Left lung (tissue), 10 donors: Measurements from ENCODE around the gene ABI3BP. TPM values are rescaled to one million over a fixed set of nuclear protein-coding genes. Genes with fewer than 3 reads are reported as not detected.
A peak's percentile ranks its signal among the peaks of the same experiment; 100 is the strongest.

Source experiments
- ATAC-seq: fragments of 200-7000 bp; cut with Tn5 transposase; one replicate; pipeline ENCODE4 v1.9.1; 2020; ENCODE audit warnings: moderate library complexity
- DNase-seq, 4 donors: peaks; one replicate each; pipeline ENCODE4 v3.0.0-alpha.2; 2013 to 2020
- H3K27ac ChIP-seq, 2 donors: fragments of 200-600 bp; sonication (generic) in 1 of 2; one replicate each; pipeline versions ENCODE4 v1.5.0 to v1.8.0; 2020 to 2021
- H3K27me3 ChIP-seq, 2 donors: fragments of 200-600 bp; sonication (generic) in 1 of 2; one replicate each; pipeline versions ENCODE4 v1.5.0 to v1.8.0; 2020 to 2021
- H3K36me3 ChIP-seq, 2 donors: fragments of 200-600 bp; sonication (generic) in 1 of 2; one replicate each; pipeline versions ENCODE4 v1.5.0 to v1.8.0; 2020 to 2021
- H3K4me1 ChIP-seq, 2 donors: fragments of 200-600 bp; one replicate each; pipeline ENCODE4 v1.8.0; 2021
- H3K4me3 ChIP-seq, 2 donors: fragments of 200-600 bp; sonication (generic) in 1 of 2; one replicate each; pipeline versions ENCODE4 v1.5.0 to v1.8.0; 2020 to 2021; ENCODE audit warnings: mild to moderate bottlenecking in 1 of 2
- H3K9me3 ChIP-seq, 2 donors: fragments of 200-600 bp; sonication (generic) in 1 of 2; one replicate each; pipeline versions ENCODE4 v1.5.0 to v1.8.0; 2020 to 2021
- CTCF ChIP-seq, 2 donors: fragments of 200-600 bp; sonication (generic) in 1 of 2; IDR thresholded peaks; one replicate each; pipeline versions ENCODE4 v1.5.0 to v1.8.0; 2021; ENCODE audit warnings: antibody characterized with exemption in 2 of 2
- intact Hi-C, 2 donors: fragments of 100-400 bp; cut with DNase I; formaldehyde crosslinking; loops; one replicate each; pipeline versions ENCODE4 v1.11.2 to v1.14.2; 2022
- polyA plus RNA-seq, 6 donors: library from polyadenylated mRNA; unstranded; fragments of 120-200 nt; gene quantifications; one replicate each; pipeline ENCODE4 v1.2.1, GENCODE V29; 2013; ENCODE audit not compliant: insufficient read length in 6 of 6
- total RNA-seq, 2 donors: library from RNA; stranded (reverse); fragmentation: NEBNext Ultra II Directional; extraction: Animal tissue kit (Norgen Biotek cat#: 25700); gene quantifications; one replicate each; pipeline ENCODE4 v1.2.1, GENCODE V29; 2021
- donor health status: DM: no; HTN: yes; CAD: no.
- donor health status: DM: no; HTN: no; CAD: no.

ABI3BP gene
- total and polyA plus RNA-seq, 8 donors = 65.2 to 138 (median 85.3) TPM

- Histone ChIP-seq H3K36me3 (no peaks in the 10 kb centered on the region), H3K27ac (no peak overlapping the region), H3K27me3 (no peaks in the 10 kb centered on the region), H3K4me3 (no peak overlapping the region), H3K9me3 (peaks cover 0 to 3% of the 10 kb centered on the region in 2 donors), H3K4me1 (no peaks in the 10 kb centered on the region)
- intact Hi-C loops = no loop called here
- no peak for ATAC-seq
- DNase-seq = no peak
- no peak for TF ChIP-seq CTCF (IDR thresholded peaks at IDR 0.05)
These were observed 17.5 kb downstream of the ABI3BP start for GRCh38 chr3:100975714-100976113.

GRCh38 chr3:100973594-100973993 lies 19.6 kb downstream of the ABI3BP start:
- H3K27ac ChIP-seq = no peak overlapping the region
- no peaks in the 10 kb centered on the region for H3K4me1 ChIP-seq
- no peak for ATAC-seq
- no peak for DNase-seq
- H3K27me3 ChIP-seq = no peaks in the 10 kb centered on the region
- TF ChIP-seq CTCF (IDR thresholded peaks at IDR 0.05) = no peak
- peaks cover 0 to 3% of the 10 kb centered on the region in 2 donors for H3K9me3 ChIP-seq
- H3K36me3 ChIP-seq = no peaks in the 10 kb centered on the region
- intact Hi-C loops = no loop called here
- no peak overlapping the region for H3K4me3 ChIP-seq

- Histone ChIP-seq H3K4me3 (no peak overlapping the region), H3K27me3 (no peaks in the 10 kb centered on the region), H3K36me3 (no peaks in the 10 kb centered on the region), H3K9me3 (peaks cover 0 to 3% of the 10 kb centered on the region in 2 donors), H3K27ac (no peak overlapping the region), H3K4me1 (no peaks in the 10 kb centered on the region)
- intact Hi-C loops = no loop called here
- no peak for TF ChIP-seq CTCF (IDR thresholded peaks at IDR 0.05)
- DNase-seq (no peak), ATAC-seq (peak; percentile 45)
These were observed 20.4 kb downstream of the ABI3BP start for GRCh38 chr3:100972867-100973266.

GRCh38 chr3:100972301-100972844 lies 20.8 kb downstream of the ABI3BP start:
- no peak overlapping the region for H3K4me3 ChIP-seq
- H3K4me1 ChIP-seq = no peaks in the 10 kb centered on the region
- H3K27ac ChIP-seq = no peak overlapping the region
- intact Hi-C loops = no loop called here
- ATAC-seq (no peak), DNase-seq (no peak)
- H3K36me3 ChIP-seq = no peaks in the 10 kb centered on the region
- no peak for TF ChIP-seq CTCF (IDR thresholded peaks at IDR 0.05)
- peaks cover 0 to 3% of the 10 kb centered on the region in 2 donors for H3K9me3 ChIP-seq
- H3K27me3 ChIP-seq = no peaks in the 10 kb centered on the region

GRCh38 chr3:100971798-100972197 lies 21.4 kb downstream of the ABI3BP start:
- Histone ChIP-seq H3K9me3 (no peaks in the 10 kb centered on the region), H3K4me3 (no peak overlapping the region), H3K36me3 (no peaks in the 10 kb centered on the region), H3K27ac (no peak overlapping the region), H3K27me3 (no peaks in the 10 kb centered on the region), H3K4me1 (no peaks in the 10 kb centered on the region)
- TF ChIP-seq CTCF (IDR thresholded peaks at IDR 0.05) = no peak
- intact Hi-C loops = no loop called here
- ATAC-seq (no peak), DNase-seq (no peak)
